Neural cell (in vitro differentiated cells): ENCODE results near the gene AGPAT3. TPM values are rescaled to one million over a fixed set of nuclear protein-coding genes. Genes with fewer than 3 reads are reported as not detected.

ENCODE experiments used
- H2AFZ ChIP-seq: fragments of 200-600, 300-800 bp; sonication (generic), shearing (Covaris generic); 2 replicates; pipeline ENCODE4 v1.6.0; 2014; ENCODE audit warnings: low read depth, mild to moderate bottlenecking, antibody characterized with exemption, low read length, moderate library complexity
- H3F3A ChIP-seq: fragments of 200-600 bp; shearing (Covaris generic); 2 replicates; pipeline ENCODE4 v1.6.1; 2016; ENCODE audit warnings: mild to moderate bottlenecking, moderate library complexity, mixed read lengths, antibody characterized with exemption, low read length; ENCODE audit not compliant: insufficient read depth, poor library complexity, severe bottlenecking
- H3K27ac ChIP-seq: fragments of 200-600, 300-800 bp; sonication (generic), shearing (Covaris generic); 2 replicates; pipeline ENCODE4 v1.5.1; 2014; ENCODE audit warnings: mild to moderate bottlenecking, low read length, moderate library complexity
- H3K27me3 ChIP-seq: fragments of 300-800, 200-600 bp; sonication (generic), shearing (Covaris generic); 2 replicates; pipeline ENCODE4 v1.6.0; 2014; ENCODE audit warnings: mild to moderate bottlenecking, low read depth, low read length, moderate library complexity; ENCODE audit not compliant: insufficient read depth
- H3K36me3 ChIP-seq: fragments of 300-800, 200-600 bp; sonication (generic), shearing (Covaris generic); 2 replicates; pipeline ENCODE4 v1.5.1; 2014; ENCODE audit warnings: mild to moderate bottlenecking, antibody characterized with exemption, low read length, moderate library complexity; ENCODE audit not compliant: insufficient read depth
- H3K4me2 ChIP-seq: fragments of 300-800, 200-600 bp; sonication (generic), shearing (Covaris generic); 2 replicates; pipeline ENCODE4 v1.6.0; 2014; ENCODE audit warnings: mild to moderate bottlenecking, low read length
- H3K4me3 ChIP-seq: fragments of 300-800, 200-600 bp; sonication (generic), shearing (Covaris generic); 2 replicates; pipeline ENCODE4 v1.5.1; 2014; ENCODE audit warnings: mild to moderate bottlenecking, low read length, moderate library complexity
- H3K79me2 ChIP-seq: fragments of 200-600 bp; shearing (Covaris generic); replicated peaks from 2 replicates; pipeline ENCODE4 v1.6.0; 2014; ENCODE audit warnings: mild to moderate bottlenecking, low read length, moderate library complexity; ENCODE audit not compliant: insufficient read depth
- H3K9ac ChIP-seq: fragments of 300-800, 200-600 bp; sonication (generic), shearing (Covaris generic); 2 replicates; pipeline ENCODE4 v1.6.1; 2016; ENCODE audit warnings: mild to moderate bottlenecking, low read length, mixed read lengths
- H3K9me2 ChIP-seq: fragments of 200-600 bp; shearing (Covaris generic); 2 replicates; pipeline ENCODE4 v1.6.1; 2016; ENCODE audit warnings: mild to moderate bottlenecking, low read length, mixed read lengths; ENCODE audit not compliant: insufficient read depth
- H3K9me3 ChIP-seq: fragments of 200-600, 300-800 bp; sonication (generic), shearing (Covaris generic); 2 replicates; pipeline ENCODE4 v1.6.1; 2016; ENCODE audit warnings: mild to moderate bottlenecking, mixed run types, low read length, moderate library complexity, mixed read lengths
- H4K20me1 ChIP-seq: fragments of 200-600 bp; shearing (Covaris generic); 2 replicates; pipeline ENCODE4 v1.6.1; 2016; ENCODE audit warnings: mild to moderate bottlenecking, mixed run types; ENCODE audit not compliant: insufficient read depth
- CTCF ChIP-seq: fragments of 450-650 bp; IDR thresholded peaks from 2 replicates; pipeline ENCODE4 v1.5.1; 2014; ENCODE audit warnings: antibody characterized with exemption, mild to moderate bottlenecking, moderate library complexity; ENCODE audit not compliant: poor library complexity, severe bottlenecking
- EP300 ChIP-seq: fragments of 450-650 bp; conservative IDR thresholded peaks from 2 replicates; pipeline ENCODE4 v1.6.1; 2014; ENCODE audit warnings: antibody characterized with exemption, mild to moderate bottlenecking, moderate library complexity; ENCODE audit not compliant: poor library complexity, severe bottlenecking
- EZH2 ChIP-seq: fragments of 200-600, 300-800 bp; shearing (Covaris generic), sonication (generic); IDR thresholded peaks from 2 replicates; pipeline ENCODE4 v1.6.1; 2014; ENCODE audit warnings: antibody characterized with exemption, low read length, borderline replicate concordance, mild to moderate bottlenecking; ENCODE audit not compliant: insufficient read depth, poor library complexity, severe bottlenecking
- MXI1 ChIP-seq: fragments of 450-650 bp; conservative IDR thresholded peaks from 2 replicates; pipeline ENCODE4 v1.6.1; 2014; ENCODE audit warnings: antibody characterized with exemption, mild to moderate bottlenecking; ENCODE audit not compliant: poor library complexity, severe bottlenecking
- POLR2AphosphoS5 ChIP-seq: IDR thresholded peaks from 2 replicates; pipeline ENCODE4 v1.6.1; 2012
- RAD21 ChIP-seq: fragments of 450-650 bp; conservative IDR thresholded peaks from 2 replicates; pipeline ENCODE4 v1.6.1; 2014; ENCODE audit warnings: antibody characterized with exemption, mild to moderate bottlenecking, moderate library complexity
- REST ChIP-seq: IDR thresholded peaks from 2 replicates; pipeline ENCODE4 v1.6.1; 2012; ENCODE audit warnings: borderline replicate concordance
- SMC3 ChIP-seq: fragments of 450-650 bp; conservative IDR thresholded peaks from 2 replicates; pipeline ENCODE4 v1.6.1; 2014; ENCODE audit warnings: antibody characterized with exemption, mild to moderate bottlenecking, moderate library complexity; ENCODE audit not compliant: poor library complexity
- TAF1 ChIP-seq: IDR thresholded peaks from 2 replicates; pipeline ENCODE4 v1.6.1; 2012; ENCODE audit warnings: low read depth
- polyA plus RNA-seq: library from polyadenylated mRNA; depleted of rRNA; stranded (reverse); fragments of >200 nt; gene quantifications from 2 replicates; pipeline ENCODE4 v1.2.3, GENCODE V29; 2014

The AGPAT3 gene
- polyA plus RNA-seq, 1 donor from 2014 or later: 8.4 TPM

GRCh38 chr21:43930074-43930847 is 65.2 kb downstream of the AGPAT3 start:
- Histone ChIP-seq H3K9me2 (no peaks in the 10 kb centered on the region), H3K27ac (no peak overlapping the region), H3K4me3 (no peak overlapping the region), H3K9ac (no peak overlapping the region), H2AFZ (no peak overlapping the region), H4K20me1 (no peaks in the 10 kb centered on the region), H3F3A (no peaks in the 10 kb centered on the region), H3K27me3 (no peaks in the 10 kb centered on the region), H3K36me3 (no peaks in the 10 kb centered on the region), H3K4me2 (no peak overlapping the region), H3K79me2 (no peaks in the 10 kb centered on the region), H3K9me3 (no peaks in the 10 kb centered on the region)
- TF ChIP-seq TAF1: no peak
- TF ChIP-seq POLR2AphosphoS5: no peak
- TF ChIP-seq EZH2: no peak

- no peaks in the 10 kb centered on the region for H3K79me2 ChIP-seq
- no peak overlapping the region for H2AFZ ChIP-seq
- H3K27ac ChIP-seq: no peak overlapping the region
- H3K9me3 ChIP-seq: no peaks in the 10 kb centered on the region
- no peaks in the 10 kb centered on the region for H3K27me3 ChIP-seq
- no peak for TF ChIP-seq TAF1
- no peak for TF ChIP-seq EP300
- no peak for TF ChIP-seq POLR2AphosphoS5
- TF ChIP-seq MXI1: no peak
- no peak for TF ChIP-seq EZH2
- no peak for TF ChIP-seq SMC3
- TF ChIP-seq RAD21: no peak
- TF ChIP-seq REST: no peak
- no peak for TF ChIP-seq CTCF
- H4K20me1 ChIP-seq: no peaks in the 10 kb centered on the region
- H3K4me3 ChIP-seq: no peak overlapping the region
- no peak overlapping the region for H3K9ac ChIP-seq
- H3K9me2 ChIP-seq: no peaks in the 10 kb centered on the region
- H3F3A ChIP-seq: no peaks in the 10 kb centered on the region
- no peak overlapping the region for H3K4me2 ChIP-seq
- H3K36me3 ChIP-seq: no peaks in the 10 kb centered on the region
These were observed 65.9 kb downstream of the AGPAT3 start for GRCh38 chr21:43930848-43931375.
